ENCODE measurements around the gene SS18. TPM values are rescaled to one million over a fixed set of nuclear protein-coding genes. Genes with fewer than 3 reads are reported as not detected.
"Not testable (repeated sequence)": the region's sequence is repeated elsewhere in the genome, so short reads cannot be mapped to it uniquely, and the experiment has no call there.

Gene SS18, protein sequence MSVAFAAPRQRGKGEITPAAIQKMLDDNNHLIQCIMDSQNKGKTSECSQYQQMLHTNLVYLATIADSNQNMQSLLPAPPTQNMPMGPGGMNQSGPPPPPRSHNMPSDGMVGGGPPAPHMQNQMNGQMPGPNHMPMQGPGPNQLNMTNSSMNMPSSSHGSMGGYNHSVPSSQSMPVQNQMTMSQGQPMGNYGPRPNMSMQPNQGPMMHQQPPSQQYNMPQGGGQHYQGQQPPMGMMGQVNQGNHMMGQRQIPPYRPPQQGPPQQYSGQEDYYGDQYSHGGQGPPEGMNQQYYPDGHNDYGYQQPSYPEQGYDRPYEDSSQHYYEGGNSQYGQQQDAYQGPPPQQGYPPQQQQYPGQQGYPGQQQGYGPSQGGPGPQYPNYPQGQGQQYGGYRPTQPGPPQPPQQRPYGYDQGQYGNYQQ
- total RNA-seq = 100 to 1,000 TPM; 108 to 287 (median 123) TPM

DNA sequence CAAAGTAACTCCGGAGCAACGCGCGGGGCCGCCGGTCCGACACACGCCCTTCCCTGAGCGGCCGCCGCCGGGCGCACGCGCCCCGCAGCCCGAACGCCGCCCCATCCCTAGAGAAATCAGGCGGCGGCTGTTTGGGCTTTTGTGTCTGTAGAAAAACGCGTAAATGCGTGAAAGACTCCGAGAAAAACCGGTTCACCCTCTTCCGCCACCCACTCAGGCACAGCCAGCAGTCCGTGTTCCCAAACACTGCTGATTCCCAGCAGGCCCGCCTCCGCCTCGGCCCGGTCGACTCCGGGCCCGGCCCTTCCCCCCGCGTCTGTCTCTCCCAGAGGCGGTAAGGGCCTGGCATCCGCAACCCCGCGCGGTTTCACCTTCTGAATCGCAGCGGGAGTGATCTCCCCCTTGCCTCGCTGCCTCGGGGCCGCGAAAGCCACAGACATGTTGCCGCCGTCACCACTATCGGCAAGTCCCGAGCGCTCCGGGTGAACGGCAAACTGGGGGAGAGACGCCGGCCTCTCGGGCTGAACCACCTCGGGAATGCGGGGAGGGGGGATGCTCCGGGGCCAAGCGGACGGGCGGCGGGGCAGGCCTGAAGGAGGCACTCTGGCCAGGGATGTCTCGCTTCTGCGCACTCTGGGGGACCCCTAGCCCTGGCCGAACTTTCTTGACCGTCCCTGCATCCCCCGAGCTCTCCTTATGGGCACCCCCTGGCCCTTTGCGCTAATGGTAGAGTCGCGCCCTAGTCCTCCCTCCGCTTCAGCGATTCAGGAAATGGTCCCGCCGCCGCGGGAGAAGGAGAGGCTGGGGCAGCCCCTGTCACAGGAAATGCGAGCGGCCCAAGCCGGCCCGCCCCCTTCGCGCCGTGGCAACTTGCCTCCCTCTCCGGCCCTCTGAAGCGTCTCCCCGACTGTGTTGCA, at the start of gene SS18:
SS18 (minus strand) TSS at position 484 of the 917 bp plus-strand sequence; CDS start at position 440, 44 bp downstream.
- 0 to 1% methylated on average over 38 to 44 of the region's 89 CpGs for WGBS, 2 donors
- intact Hi-C loops (cut with DNase I; ENCODE audit: low total_unique reads) = loop anchor here (10.0 kb wide), 1 partner anchor 134 kb away; the partner anchor contains the start of gene TAF4B
- peak within 1 kb of the TSS; percentile 97 for H3K4me3 ChIP-seq (ENCODE audit: low read depth, poor library complexity, severe bottlenecking)
- DNase-seq (ENCODE audit: low spot score in 2 of 2) = peak; percentile 90 to 99
- TF ChIP-seq, protein P1, sequence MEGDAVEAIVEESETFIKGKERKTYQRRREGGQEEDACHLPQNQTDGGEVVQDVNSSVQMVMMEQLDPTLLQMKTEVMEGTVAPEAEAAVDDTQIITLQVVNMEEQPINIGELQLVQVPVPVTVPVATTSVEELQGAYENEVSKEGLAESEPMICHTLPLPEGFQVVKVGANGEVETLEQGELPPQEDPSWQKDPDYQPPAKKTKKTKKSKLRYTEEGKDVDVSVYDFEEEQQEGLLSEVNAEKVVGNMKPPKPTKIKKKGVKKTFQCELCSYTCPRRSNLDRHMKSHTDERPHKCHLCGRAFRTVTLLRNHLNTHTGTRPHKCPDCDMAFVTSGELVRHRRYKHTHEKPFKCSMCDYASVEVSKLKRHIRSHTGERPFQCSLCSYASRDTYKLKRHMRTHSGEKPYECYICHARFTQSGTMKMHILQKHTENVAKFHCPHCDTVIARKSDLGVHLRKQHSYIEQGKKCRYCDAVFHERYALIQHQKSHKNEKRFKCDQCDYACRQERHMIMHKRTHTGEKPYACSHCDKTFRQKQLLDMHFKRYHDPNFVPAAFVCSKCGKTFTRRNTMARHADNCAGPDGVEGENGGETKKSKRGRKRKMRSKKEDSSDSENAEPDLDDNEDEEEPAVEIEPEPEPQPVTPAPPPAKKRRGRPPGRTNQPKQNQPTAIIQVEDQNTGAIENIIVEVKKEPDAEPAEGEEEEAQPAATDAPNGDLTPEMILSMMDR (IDR thresholded peaks at IDR 0.05) = no peak
- TF ChIP-seq POLR2A (IDR thresholded peaks at IDR 0.05) = peak in 1 of 2 donors; percentile 15

DNA sequence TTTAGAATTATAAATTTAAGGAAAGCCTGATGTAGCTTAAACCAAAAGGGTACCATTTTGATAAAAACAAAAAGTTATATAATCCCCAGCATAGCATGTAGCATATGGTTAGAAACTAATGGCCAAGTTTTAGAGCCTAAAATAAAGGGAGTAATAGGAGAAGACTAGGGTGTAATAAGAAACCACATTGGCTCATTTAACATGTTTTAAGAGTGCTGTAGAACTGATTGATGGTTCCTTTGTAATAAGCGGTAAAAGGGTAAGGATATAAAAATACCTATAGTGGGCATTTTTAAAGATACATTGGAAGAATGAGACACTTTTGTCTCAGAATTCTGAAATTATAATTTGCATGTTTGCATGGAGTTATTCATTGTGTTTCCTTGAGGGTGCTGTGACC, 45.1 kb upstream of the SS18 start:
- intact Hi-C loops (cut with DNase I; ENCODE audit: low total_unique reads) = no loop called here
- DNase-seq (ENCODE audit: low spot score in 2 of 2) = no peak
- no peak for TF ChIP-seq POLR2A (IDR thresholded peaks at IDR 0.05)
- TF ChIP-seq, protein P1 (IDR thresholded peaks at IDR 0.05) = no peak
- 83 to 98% methylated on average over 1 of the region's 1 CpG for WGBS, 2 donors
- no peak overlapping the region for H3K4me3 ChIP-seq (ENCODE audit: low read depth, poor library complexity, severe bottlenecking)

DNA sequence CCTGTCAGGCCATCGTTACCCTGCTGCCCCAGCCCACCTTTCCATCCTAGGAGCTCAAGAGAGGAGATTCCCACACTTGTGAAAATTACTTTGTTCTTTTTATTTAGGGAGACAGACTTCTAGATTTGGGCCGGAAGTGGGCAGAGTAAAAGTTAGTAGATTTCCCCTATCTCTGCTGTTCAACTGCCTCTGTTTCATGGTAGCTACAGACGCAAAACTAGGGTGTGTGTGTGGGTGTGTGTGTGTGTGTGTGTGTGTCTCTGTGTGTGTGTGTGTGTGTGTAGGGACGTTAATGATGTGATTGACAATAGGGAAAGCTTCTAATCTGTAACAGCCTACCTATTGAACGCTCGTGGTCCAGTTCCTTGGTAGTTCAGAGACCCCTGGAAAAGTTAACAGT, 43.7 kb upstream of the SS18 start:
- DNase-seq (ENCODE audit: low spot score in 2 of 2) = no peak
- TF ChIP-seq, protein P1 (IDR thresholded peaks at IDR 0.05) = no peak
- no peak for TF ChIP-seq POLR2A (IDR thresholded peaks at IDR 0.05)
- 84 to 93% methylated on average over 6 of the region's 6 CpGs for WGBS, 2 donors
- no peak overlapping the region for H3K4me3 ChIP-seq (ENCODE audit: low read depth, poor library complexity, severe bottlenecking)
- intact Hi-C loops (cut with DNase I; ENCODE audit: low total_unique reads) = loop anchor here (5.0 kb wide), 1 partner anchor 928 kb away; no protein-coding TSS in a partner anchor

DNA sequence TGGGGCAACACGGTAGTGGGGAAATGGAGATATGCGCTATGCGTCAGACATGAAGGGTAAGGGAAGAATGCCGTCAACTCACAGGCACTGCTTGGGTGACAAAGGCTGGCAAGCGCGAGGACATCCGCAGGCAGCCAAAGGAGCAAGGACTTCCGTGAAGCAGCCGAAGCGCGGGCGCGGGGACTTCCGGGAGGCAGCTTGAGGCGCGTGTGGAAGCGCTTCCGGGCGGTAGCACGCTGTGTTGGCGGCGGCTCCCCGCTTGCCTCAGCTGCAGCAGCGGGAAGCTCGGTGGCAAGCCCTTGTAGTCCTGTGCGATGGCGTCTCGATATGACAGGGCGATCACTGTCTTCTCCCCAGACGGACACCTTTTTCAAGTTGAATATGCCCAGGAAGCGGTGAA, 43.2 kb upstream of the SS18 start, which contains the start of gene PSMA8:
PSMA8 (plus strand) TSS at position 218 of the 400 bp plus-strand sequence; CDS start at position 315, 97 bp downstream.
- 79 to 85% methylated on average over 28 to 31 of the region's 31 CpGs for WGBS, 2 donors
- no peak for DNase-seq (ENCODE audit: low spot score in 2 of 2)
- no peak within 1 kb of the TSS for H3K4me3 ChIP-seq (ENCODE audit: low read depth, poor library complexity, severe bottlenecking)
- intact Hi-C loops (cut with DNase I; ENCODE audit: low total_unique reads) = loop anchor here (5.0 kb wide), 1 partner anchor 929 kb away; no protein-coding TSS in a partner anchor
- no peak for TF ChIP-seq POLR2A (IDR thresholded peaks at IDR 0.05)
- TF ChIP-seq, protein P1 (IDR thresholded peaks at IDR 0.05) = no peak

DNA sequence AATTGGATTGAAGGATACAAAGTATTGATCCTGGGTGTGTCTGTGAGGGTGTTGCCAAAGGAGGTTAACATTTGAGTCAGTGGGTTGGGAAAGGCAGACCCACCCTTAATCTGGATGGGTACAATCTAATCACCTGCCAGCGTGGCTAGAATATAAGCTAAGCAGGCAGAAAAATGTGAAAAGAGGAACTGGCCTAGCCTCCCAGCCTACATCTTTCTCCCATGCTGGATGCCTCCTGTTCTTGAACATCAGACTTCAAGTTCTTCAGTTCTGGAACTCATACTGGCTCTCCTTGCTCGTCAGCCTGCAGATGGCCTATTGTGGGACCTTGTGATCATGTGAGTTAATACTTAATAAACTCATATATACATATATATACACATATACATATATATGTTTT, 37.8 kb upstream of the SS18 start:
- DNase-seq (ENCODE audit: low spot score in 2 of 2); H3K4me3 ChIP-seq (ENCODE audit: low read depth, poor library complexity, severe bottlenecking): not testable (repeated sequence)
- 75 to 82% methylated on average over 2 of the region's 2 CpGs for WGBS, 2 donors
- intact Hi-C loops (cut with DNase I; ENCODE audit: low total_unique reads) = loop anchor here (5.0 kb wide), 1 partner anchor 1646 kb away; no protein-coding TSS in a partner anchor

Measured in lower leg skin (tissue), 4 donors.